ENCODE data around the gene DMWD. TPM values are rescaled to one million over a fixed set of nuclear protein-coding genes. Genes with fewer than 3 reads are reported as not detected.
A peak's percentile ranks its signal among the peaks of the same experiment; 100 is the strongest.
"Not testable (repeated sequence)": the region's sequence is repeated elsewhere in the genome, so short reads cannot be mapped to it uniquely, and the experiment has no call there.

The DMWD gene
- total and polyA plus RNA-seq, 5 donors from 2014 or later = 13.5 to 63.8 (median 16.6) TPM

GRCh38 chr19:45758921-45759320, 33.7 kb downstream of the DMWD start:
- DNase-seq (no peak), ATAC-seq (ENCODE audit: low read depth in 2 of 2) (no peak)
- Histone ChIP-seq H3K4me1 (ENCODE audit: control insufficient read depth, insufficient read depth, low read length, poor library complexity, severe bottlenecking) (no peaks in the 10 kb centered on the region), H3K9me3 (ENCODE audit: control insufficient read depth in 2 of 2, low read length in 2 of 2) (no peaks in the 10 kb centered on the region), H3K27ac (ENCODE audit: insufficient read depth, low read length, poor library complexity, severe bottlenecking) (no peak overlapping the region), H3K36me3 (ENCODE audit: control insufficient read depth, insufficient read depth, low read length) (no peaks in the 10 kb centered on the region), H3K27me3 (ENCODE audit: control insufficient read depth, insufficient read depth, low read length) (no peaks in the 10 kb centered on the region), H3K4me3 (ENCODE audit: low read depth, low read length) (no peak overlapping the region)
- H3K9me3 Mint-ChIP-seq = no peaks in the 10 kb centered on the region
- H3K27ac Mint-ChIP-seq = no peak overlapping the region
- H3K4me1 Mint-ChIP-seq = no peaks in the 10 kb centered on the region
- no peaks in the 10 kb centered on the region for H3K27me3 Mint-ChIP-seq
- H3K36me3 Mint-ChIP-seq = no peaks in the 10 kb centered on the region
- no peak overlapping the region for H3K4me3 Mint-ChIP-seq

- no peaks in the 10 kb centered on the region for H3K36me3 Mint-ChIP-seq
- H3K36me3 ChIP-seq (ENCODE audit: control insufficient read depth, insufficient read depth, low read length) = no peaks in the 10 kb centered on the region
- H3K4me1 ChIP-seq (ENCODE audit: control insufficient read depth, insufficient read depth, low read length, poor library complexity, severe bottlenecking) = no peaks in the 10 kb centered on the region
- H3K4me3 Mint-ChIP-seq = no peak overlapping the region
- DNase-seq = no peak
- ATAC-seq (ENCODE audit: low read depth in 2 of 2) = no peak
- H3K27ac ChIP-seq (ENCODE audit: insufficient read depth, low read length, poor library complexity, severe bottlenecking) = no peak overlapping the region
- no peaks in the 10 kb centered on the region for H3K9me3 ChIP-seq (ENCODE audit: control insufficient read depth in 2 of 2, low read length in 2 of 2)
- no peak overlapping the region for H3K27ac Mint-ChIP-seq
- no peaks in the 10 kb centered on the region for H3K27me3 ChIP-seq (ENCODE audit: control insufficient read depth, insufficient read depth, low read length)
- no peak overlapping the region for H3K4me3 ChIP-seq (ENCODE audit: low read depth, low read length)
- H3K27me3 Mint-ChIP-seq = no peaks in the 10 kb centered on the region
- H3K4me1 Mint-ChIP-seq = no peaks in the 10 kb centered on the region
- H3K9me3 Mint-ChIP-seq = no peaks in the 10 kb centered on the region
Measured at GRCh38 chr19:45757695-45758094, 35.0 kb downstream of the DMWD start.

GRCh38 chr19:45754323-45754722, 38.3 kb downstream of the DMWD start:
- no peak overlapping the region for H3K4me3 Mint-ChIP-seq

GRCh38 chr19:45753548-45753947, 39.1 kb downstream of the DMWD start:
- Histone ChIP-seq H3K36me3 (ENCODE audit: control insufficient read depth, insufficient read depth, low read length) (no peaks in the 10 kb centered on the region), H3K4me3 (ENCODE audit: low read depth, low read length) (no peak overlapping the region), H3K9me3 (ENCODE audit: control insufficient read depth in 2 of 2, low read length in 2 of 2) (no peaks in the 10 kb centered on the region), H3K27ac (ENCODE audit: insufficient read depth, low read length, poor library complexity, severe bottlenecking) (no peak overlapping the region), H3K27me3 (ENCODE audit: control insufficient read depth, insufficient read depth, low read length) (no peaks in the 10 kb centered on the region), H3K4me1 (ENCODE audit: control insufficient read depth, insufficient read depth, low read length, poor library complexity, severe bottlenecking) (no peaks in the 10 kb centered on the region)
- Mint-ChIP-seq H3K4me3 (no peak overlapping the region), H3K36me3 (no peaks in the 10 kb centered on the region), H3K27me3 (no peaks in the 10 kb centered on the region), H3K4me1 (no peaks in the 10 kb centered on the region), H3K27ac (no peak overlapping the region), H3K9me3 (no peaks in the 10 kb centered on the region)
- DNase-seq = no peak
- no peak for ATAC-seq (ENCODE audit: low read depth in 2 of 2)

More at GRCh38 chr19:45754323-45754722, 38.3 kb downstream of the DMWD start:
- no peak overlapping the region for H3K4me3 ChIP-seq (ENCODE audit: low read depth, low read length)
- H3K36me3 Mint-ChIP-seq = no peaks in the 10 kb centered on the region
- no peak for ATAC-seq (ENCODE audit: low read depth in 2 of 2)
- H3K4me1 Mint-ChIP-seq = no peaks in the 10 kb centered on the region
- no peaks in the 10 kb centered on the region for H3K4me1 ChIP-seq (ENCODE audit: control insufficient read depth, insufficient read depth, low read length, poor library complexity, severe bottlenecking)
- no peak for DNase-seq
- no peaks in the 10 kb centered on the region for H3K27me3 Mint-ChIP-seq
- no peak overlapping the region for H3K27ac ChIP-seq (ENCODE audit: insufficient read depth, low read length, poor library complexity, severe bottlenecking)
- H3K27me3 ChIP-seq (ENCODE audit: control insufficient read depth, insufficient read depth, low read length) = no peaks in the 10 kb centered on the region
- H3K9me3 Mint-ChIP-seq = no peaks in the 10 kb centered on the region
- no peak overlapping the region for H3K27ac Mint-ChIP-seq
- no peaks in the 10 kb centered on the region for H3K9me3 ChIP-seq (ENCODE audit: control insufficient read depth in 2 of 2, low read length in 2 of 2)
- H3K36me3 ChIP-seq (ENCODE audit: control insufficient read depth, insufficient read depth, low read length) = no peaks in the 10 kb centered on the region

GRCh38 chr19:45752639-45753038, 40.0 kb downstream of the DMWD start:
- Histone ChIP-seq H3K4me1 (ENCODE audit: control insufficient read depth, insufficient read depth, low read length, poor library complexity, severe bottlenecking) (no peaks in the 10 kb centered on the region), H3K9me3 (ENCODE audit: control insufficient read depth in 2 of 2, low read length in 2 of 2) (no peaks in the 10 kb centered on the region), H3K27me3 (ENCODE audit: control insufficient read depth, insufficient read depth, low read length) (no peaks in the 10 kb centered on the region), H3K36me3 (ENCODE audit: control insufficient read depth, insufficient read depth, low read length) (no peaks in the 10 kb centered on the region), H3K27ac (ENCODE audit: insufficient read depth, low read length, poor library complexity, severe bottlenecking) (no peak overlapping the region), H3K4me3 (ENCODE audit: low read depth, low read length) (no peak overlapping the region)
- no peak for DNase-seq
- Mint-ChIP-seq H3K4me1 (no peaks in the 10 kb centered on the region), H3K4me3 (peak overlapping the region in 1 of 4 donors; percentile 2), H3K36me3 (no peaks in the 10 kb centered on the region), H3K27ac (no peak overlapping the region), H3K27me3 (no peaks in the 10 kb centered on the region), H3K9me3 (no peaks in the 10 kb centered on the region)
- ATAC-seq (ENCODE audit: low read depth in 2 of 2) = no peak

GRCh38 chr19:45751483-45751882, 41.2 kb downstream of the DMWD start:
- H3K36me3 Mint-ChIP-seq; H3K27me3 Mint-ChIP-seq; H3K27me3 ChIP-seq (ENCODE audit: control insufficient read depth, insufficient read depth, low read length); H3K27ac Mint-ChIP-seq; H3K9me3 ChIP-seq (ENCODE audit: control insufficient read depth in 2 of 2, low read length in 2 of 2); H3K36me3 ChIP-seq (ENCODE audit: control insufficient read depth, insufficient read depth, low read length); H3K4me1 Mint-ChIP-seq; ATAC-seq (ENCODE audit: low read depth in 2 of 2); H3K27ac ChIP-seq (ENCODE audit: insufficient read depth, low read length, poor library complexity, severe bottlenecking); H3K4me3 Mint-ChIP-seq; H3K4me3 ChIP-seq (ENCODE audit: low read depth, low read length); H3K9me3 Mint-ChIP-seq; H3K4me1 ChIP-seq (ENCODE audit: control insufficient read depth, insufficient read depth, low read length, poor library complexity, severe bottlenecking); DNase-seq: not testable (repeated sequence)

- no peak overlapping the region for H3K4me3 ChIP-seq (ENCODE audit: low read depth, low read length)
- H3K36me3 Mint-ChIP-seq = no peaks in the 10 kb centered on the region
Measured at GRCh38 chr19:45747513-45747912, 45.1 kb downstream of the DMWD start.

GRCh38 chr19:45746866-45747265, 45.8 kb downstream of the DMWD start:
- ATAC-seq (ENCODE audit: low read depth in 2 of 2) = no peak
- DNase-seq = no peak
- Histone ChIP-seq H3K9me3 (ENCODE audit: control insufficient read depth in 2 of 2, low read length in 2 of 2) (no peaks in the 10 kb centered on the region), H3K27ac (ENCODE audit: insufficient read depth, low read length, poor library complexity, severe bottlenecking) (no peak overlapping the region), H3K27me3 (ENCODE audit: control insufficient read depth, insufficient read depth, low read length) (no peaks in the 10 kb centered on the region), H3K4me3 (ENCODE audit: low read depth, low read length) (no peak overlapping the region), H3K4me1 (ENCODE audit: control insufficient read depth, insufficient read depth, low read length, poor library complexity, severe bottlenecking) (no peaks in the 10 kb centered on the region), H3K36me3 (ENCODE audit: control insufficient read depth, insufficient read depth, low read length) (no peaks in the 10 kb centered on the region)
- peaks cover 19% of the 10 kb centered on the region for H3K27me3 Mint-ChIP-seq
- no peaks in the 10 kb centered on the region for H3K9me3 Mint-ChIP-seq
- no peaks in the 10 kb centered on the region for H3K4me1 Mint-ChIP-seq
- no peaks in the 10 kb centered on the region for H3K36me3 Mint-ChIP-seq
- peak overlapping the region in 1 of 3 donors; percentile 56 for H3K27ac Mint-ChIP-seq
- H3K4me3 Mint-ChIP-seq = no peak overlapping the region

More at GRCh38 chr19:45747513-45747912, 45.1 kb downstream of the DMWD start:
- Mint-ChIP-seq H3K27me3 (peaks cover 19% of the 10 kb centered on the region), H3K4me3 (no peak overlapping the region), H3K27ac (peak overlapping the region in 1 of 3 donors; percentile 15), H3K4me1 (no peaks in the 10 kb centered on the region), H3K9me3 (no peaks in the 10 kb centered on the region)
- DNase-seq = no peak
- ATAC-seq (ENCODE audit: low read depth in 2 of 2) = no peak
- no peaks in the 10 kb centered on the region for H3K9me3 ChIP-seq (ENCODE audit: control insufficient read depth in 2 of 2, low read length in 2 of 2)
- no peaks in the 10 kb centered on the region for H3K27me3 ChIP-seq (ENCODE audit: control insufficient read depth, insufficient read depth, low read length)
- H3K27ac ChIP-seq (ENCODE audit: insufficient read depth, low read length, poor library complexity, severe bottlenecking) = no peak overlapping the region
- H3K36me3 ChIP-seq (ENCODE audit: control insufficient read depth, insufficient read depth, low read length) = no peaks in the 10 kb centered on the region
- no peaks in the 10 kb centered on the region for H3K4me1 ChIP-seq (ENCODE audit: control insufficient read depth, insufficient read depth, low read length, poor library complexity, severe bottlenecking)
